Measurements from ENCODE around the gene NRP2. TPM values are rescaled to one million over a fixed set of nuclear protein-coding genes. Genes with fewer than 3 reads are reported as not detected.

NRP2 gene
- total RNA-seq, 1 donor from 2014 or later = 76.7 TPM

DNA sequence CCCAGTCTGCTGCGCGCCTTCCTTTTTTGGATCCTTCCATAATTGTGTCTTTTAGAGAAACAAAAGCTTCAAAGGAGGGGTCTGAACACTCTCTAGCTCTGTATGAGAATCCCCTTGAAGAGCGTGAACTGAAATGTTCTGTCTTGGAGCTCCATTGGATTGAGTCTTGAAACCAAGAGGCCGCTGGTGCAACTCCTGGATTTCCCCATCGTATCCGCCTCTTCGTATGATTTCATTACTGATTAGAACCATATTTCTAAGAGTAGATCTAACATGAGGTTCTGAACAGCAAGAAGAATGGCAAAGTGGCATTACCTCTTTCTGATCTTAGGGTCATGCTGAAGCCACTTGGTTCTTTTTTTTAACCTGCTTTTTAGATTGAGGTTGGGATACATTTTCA is 31.4 kb upstream of the NRP2 start:
- no peaks in the 10 kb centered on the region for H3K9me3 Mint-ChIP-seq (ENCODE audit: unreplicated experiment)
- Histone ChIP-seq H3K4me1 (ENCODE audit: insufficient read depth, low read length) (peaks cover 10% of the 10 kb centered on the region), H3K36me3 (ENCODE audit: insufficient read depth, low read length) (no peaks in the 10 kb centered on the region), H3K27me3 (ENCODE audit: insufficient read depth, low read length) (no peaks in the 10 kb centered on the region), H3K9me3 (ENCODE audit: insufficient read depth, low read depth, low read length) (no peaks in the 10 kb centered on the region), H3K4me2 (ENCODE audit: low read length) (peak overlapping the region; percentile 6), H4K20me1 (ENCODE audit: insufficient read depth, low read length) (no peaks in the 10 kb centered on the region), H2AFZ (ENCODE audit: low read depth, low read length) (peak overlapping the region; percentile 67), H3K79me2 (ENCODE audit: insufficient read depth, low read length) (no peaks in the 10 kb centered on the region), H3K9ac (ENCODE audit: low read length) (no peak overlapping the region), H3K4me3 (ENCODE audit: insufficient read depth, low read depth, low read length) (no peak overlapping the region), H3K27ac (ENCODE audit: low read depth, low read length) (no peak overlapping the region)
- H3K4me3 Mint-ChIP-seq (ENCODE audit: unreplicated experiment) = no peak overlapping the region
- H3K27ac Mint-ChIP-seq (ENCODE audit: unreplicated experiment) = no peak overlapping the region
- no peaks in the 10 kb centered on the region for H3K36me3 Mint-ChIP-seq (ENCODE audit: low read depth, unreplicated experiment)
- DNase-seq (ENCODE audit: low read depth) (no peak), FAIRE-seq (no peak)
- H3K4me1 Mint-ChIP-seq (ENCODE audit: low read depth, unreplicated experiment) = peaks cover 16% of the 10 kb centered on the region
- TF ChIP-seq, protein P1, sequence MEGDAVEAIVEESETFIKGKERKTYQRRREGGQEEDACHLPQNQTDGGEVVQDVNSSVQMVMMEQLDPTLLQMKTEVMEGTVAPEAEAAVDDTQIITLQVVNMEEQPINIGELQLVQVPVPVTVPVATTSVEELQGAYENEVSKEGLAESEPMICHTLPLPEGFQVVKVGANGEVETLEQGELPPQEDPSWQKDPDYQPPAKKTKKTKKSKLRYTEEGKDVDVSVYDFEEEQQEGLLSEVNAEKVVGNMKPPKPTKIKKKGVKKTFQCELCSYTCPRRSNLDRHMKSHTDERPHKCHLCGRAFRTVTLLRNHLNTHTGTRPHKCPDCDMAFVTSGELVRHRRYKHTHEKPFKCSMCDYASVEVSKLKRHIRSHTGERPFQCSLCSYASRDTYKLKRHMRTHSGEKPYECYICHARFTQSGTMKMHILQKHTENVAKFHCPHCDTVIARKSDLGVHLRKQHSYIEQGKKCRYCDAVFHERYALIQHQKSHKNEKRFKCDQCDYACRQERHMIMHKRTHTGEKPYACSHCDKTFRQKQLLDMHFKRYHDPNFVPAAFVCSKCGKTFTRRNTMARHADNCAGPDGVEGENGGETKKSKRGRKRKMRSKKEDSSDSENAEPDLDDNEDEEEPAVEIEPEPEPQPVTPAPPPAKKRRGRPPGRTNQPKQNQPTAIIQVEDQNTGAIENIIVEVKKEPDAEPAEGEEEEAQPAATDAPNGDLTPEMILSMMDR (IDR thresholded peaks at IDR 0.05; ENCODE audit: insufficient read depth, low read depth, low read length) = no peak
- no peak for TF ChIP-seq EZH2 (IDR thresholded peaks at IDR 0.05; ENCODE audit: insufficient read depth, low read length)
- H3K27me3 Mint-ChIP-seq (ENCODE audit: low read depth, unreplicated experiment) = no peaks in the 10 kb centered on the region

DNA sequence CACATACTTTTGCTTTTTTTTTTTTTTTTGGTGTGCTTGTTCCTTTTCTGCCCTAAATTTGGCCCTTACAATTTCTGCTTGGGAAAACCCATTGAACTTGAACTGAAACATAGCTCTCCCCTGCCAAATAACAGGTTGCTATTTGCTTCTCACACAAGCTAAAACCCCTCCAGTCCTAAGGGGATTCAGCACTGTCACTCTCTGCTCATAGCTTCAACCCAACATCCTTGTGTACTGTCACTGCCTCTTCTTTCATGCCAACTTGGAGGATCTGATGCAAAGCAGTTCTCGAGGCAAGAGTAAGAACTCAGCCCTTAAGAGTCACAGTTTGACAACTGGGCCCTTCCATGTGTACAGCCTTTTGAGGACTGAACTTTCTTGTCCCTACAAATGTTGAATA is 30.6 kb upstream of the NRP2 start:
- no peak overlapping the region for H3K27ac ChIP-seq (ENCODE audit: low read depth, low read length)
- no peak overlapping the region for H3K4me3 ChIP-seq (ENCODE audit: insufficient read depth, low read depth, low read length)
- H3K9ac ChIP-seq (ENCODE audit: low read length) = no peak overlapping the region
- H3K36me3 ChIP-seq (ENCODE audit: insufficient read depth, low read length) = no peaks in the 10 kb centered on the region
- no peak overlapping the region for H3K4me2 ChIP-seq (ENCODE audit: low read length)
- no peaks in the 10 kb centered on the region for H3K27me3 ChIP-seq (ENCODE audit: insufficient read depth, low read length)
- no peak overlapping the region for H3K27ac Mint-ChIP-seq (ENCODE audit: unreplicated experiment)
- no peaks in the 10 kb centered on the region for H3K36me3 Mint-ChIP-seq (ENCODE audit: low read depth, unreplicated experiment)
- no peak overlapping the region for H3K4me3 Mint-ChIP-seq (ENCODE audit: unreplicated experiment)
- FAIRE-seq (no peak), DNase-seq (ENCODE audit: low read depth) (no peak)
- H3K4me1 ChIP-seq (ENCODE audit: insufficient read depth, low read length) = peaks cover 10% of the 10 kb centered on the region
- H3K79me2 ChIP-seq (ENCODE audit: insufficient read depth, low read length) = no peaks in the 10 kb centered on the region
- H3K9me3 ChIP-seq (ENCODE audit: insufficient read depth, low read depth, low read length) = no peaks in the 10 kb centered on the region
- no peaks in the 10 kb centered on the region for H3K27me3 Mint-ChIP-seq (ENCODE audit: low read depth, unreplicated experiment)
- no peak overlapping the region for H2AFZ ChIP-seq (ENCODE audit: low read depth, low read length)
- no peaks in the 10 kb centered on the region for H4K20me1 ChIP-seq (ENCODE audit: insufficient read depth, low read length)
- TF ChIP-seq, protein P1 (IDR thresholded peaks at IDR 0.05; ENCODE audit: insufficient read depth, low read depth, low read length) = no peak
- peaks cover 16% of the 10 kb centered on the region for H3K4me1 Mint-ChIP-seq (ENCODE audit: low read depth, unreplicated experiment)
- no peaks in the 10 kb centered on the region for H3K9me3 Mint-ChIP-seq (ENCODE audit: unreplicated experiment)

DNA sequence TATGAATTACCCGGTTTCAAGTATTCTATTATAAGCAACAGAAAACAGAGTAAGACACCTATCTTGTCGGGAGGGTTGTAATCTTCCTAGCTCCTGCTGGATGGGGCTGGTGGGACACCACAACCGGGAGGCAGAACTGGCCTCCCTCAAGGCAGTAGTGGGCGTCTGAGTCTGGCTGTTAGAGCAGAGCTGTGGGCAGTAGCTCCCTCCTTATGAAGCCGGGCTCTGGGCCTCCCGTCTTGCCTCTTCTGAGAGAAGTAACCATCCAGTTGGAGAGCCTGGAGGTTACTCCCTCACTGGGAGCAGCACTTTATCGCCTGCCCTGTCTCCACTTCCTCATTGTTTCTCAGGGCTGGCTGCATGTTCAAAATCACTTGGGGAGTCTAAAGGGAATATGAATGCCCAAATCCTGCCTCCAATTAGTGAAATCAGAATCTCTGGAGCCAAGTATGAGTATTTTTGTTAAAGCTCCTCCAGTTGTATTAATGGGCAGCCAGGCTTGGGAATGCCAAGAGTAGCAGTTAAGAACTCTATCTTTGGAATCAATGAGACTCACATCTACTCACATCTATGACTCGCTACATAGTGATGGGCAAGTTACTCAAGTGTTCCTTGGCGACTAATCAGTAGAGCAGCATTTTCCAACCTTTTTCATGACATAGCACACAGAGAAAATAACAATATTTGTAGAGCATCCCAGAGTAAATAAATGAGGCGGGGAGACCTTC is 27.3 kb upstream of the NRP2 start:
- Mint-ChIP-seq H3K27ac (ENCODE audit: unreplicated experiment) (peak overlapping the region; percentile 50), H3K9me3 (ENCODE audit: unreplicated experiment) (no peaks in the 10 kb centered on the region), H3K4me3 (ENCODE audit: unreplicated experiment) (no peak overlapping the region), H3K36me3 (ENCODE audit: low read depth, unreplicated experiment) (no peaks in the 10 kb centered on the region), H3K27me3 (ENCODE audit: low read depth, unreplicated experiment) (no peaks in the 10 kb centered on the region), H3K4me1 (ENCODE audit: low read depth, unreplicated experiment) (peaks cover 18% of the 10 kb centered on the region)
- no peak overlapping the region for H2AFZ ChIP-seq (ENCODE audit: low read depth, low read length)
- H4K20me1 ChIP-seq (ENCODE audit: insufficient read depth, low read length) = no peaks in the 10 kb centered on the region
- H3K9me3 ChIP-seq (ENCODE audit: insufficient read depth, low read depth, low read length) = no peaks in the 10 kb centered on the region
- H3K4me2 ChIP-seq (ENCODE audit: low read length) = no peak overlapping the region
- TF ChIP-seq, protein P1 (IDR thresholded peaks at IDR 0.05; ENCODE audit: insufficient read depth, low read depth, low read length) = no peak
- no peak for TF ChIP-seq EZH2 (IDR thresholded peaks at IDR 0.05; ENCODE audit: insufficient read depth, low read length)
- no peaks in the 10 kb centered on the region for H3K36me3 ChIP-seq (ENCODE audit: insufficient read depth, low read length)
- peak; percentile 63 for DNase-seq (ENCODE audit: low read depth)
- peaks cover 19% of the 10 kb centered on the region for H3K4me1 ChIP-seq (ENCODE audit: insufficient read depth, low read length)
- H3K27me3 ChIP-seq (ENCODE audit: insufficient read depth, low read length) = no peaks in the 10 kb centered on the region
- no peak overlapping the region for H3K4me3 ChIP-seq (ENCODE audit: insufficient read depth, low read depth, low read length)
- peak; percentile 92 for FAIRE-seq
- no peak overlapping the region for H3K9ac ChIP-seq (ENCODE audit: low read length)
- H3K27ac ChIP-seq (ENCODE audit: low read depth, low read length) = no peak overlapping the region
- H3K79me2 ChIP-seq (ENCODE audit: insufficient read depth, low read length) = no peaks in the 10 kb centered on the region

Measured in astrocyte (in vitro differentiated cells and primary cell).